DMS114 treated with DMSO at 0.1 percent for 48 hours (cell line): ENCODE results near the gene CA10.
A peak's percentile ranks its signal among the peaks of the same experiment; 100 is the strongest.

Experiments
- DNase-seq: peaks from one replicate; lab custom pipeline; 2025; ENCODE audit not compliant: unreplicated experiment; lab: John Stamatoyannopoulos, UW

CA10 gene

GRCh38 chr17:51770027-51770759, 388.3 kb downstream of the CA10 start:
- no peak for DNase-seq

GRCh38 chr17:51769231-51769630, 389.3 kb downstream of the CA10 start:
- no peak for DNase-seq

DNA sequence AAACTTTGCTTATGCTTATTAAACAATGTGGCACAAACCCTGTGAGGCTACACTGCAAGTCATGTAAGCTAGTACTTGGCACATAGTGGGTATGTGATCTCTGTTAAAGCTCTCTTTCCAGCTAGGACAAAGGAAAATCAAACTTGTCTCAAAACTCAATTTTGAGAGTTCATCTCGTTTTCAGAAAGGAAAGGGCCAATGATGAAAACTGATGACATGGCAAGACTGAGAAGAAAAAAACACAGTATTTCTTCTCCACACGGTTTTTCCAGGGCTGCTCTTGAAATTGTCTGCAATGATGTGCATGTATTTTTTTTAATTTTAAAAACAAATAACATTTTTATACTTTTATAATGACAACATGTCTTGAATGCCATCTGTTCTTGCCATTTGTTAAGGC, 389.8 kb downstream of the CA10 start:
- no peak for DNase-seq

- no peak for DNase-seq
Measured at GRCh38 chr17:51767287-51767686, 391.2 kb downstream of the CA10 start.

GRCh38 chr17:51765282-51766135, 393.0 kb downstream of the CA10 start:
- DNase-seq = no peak

DNA sequence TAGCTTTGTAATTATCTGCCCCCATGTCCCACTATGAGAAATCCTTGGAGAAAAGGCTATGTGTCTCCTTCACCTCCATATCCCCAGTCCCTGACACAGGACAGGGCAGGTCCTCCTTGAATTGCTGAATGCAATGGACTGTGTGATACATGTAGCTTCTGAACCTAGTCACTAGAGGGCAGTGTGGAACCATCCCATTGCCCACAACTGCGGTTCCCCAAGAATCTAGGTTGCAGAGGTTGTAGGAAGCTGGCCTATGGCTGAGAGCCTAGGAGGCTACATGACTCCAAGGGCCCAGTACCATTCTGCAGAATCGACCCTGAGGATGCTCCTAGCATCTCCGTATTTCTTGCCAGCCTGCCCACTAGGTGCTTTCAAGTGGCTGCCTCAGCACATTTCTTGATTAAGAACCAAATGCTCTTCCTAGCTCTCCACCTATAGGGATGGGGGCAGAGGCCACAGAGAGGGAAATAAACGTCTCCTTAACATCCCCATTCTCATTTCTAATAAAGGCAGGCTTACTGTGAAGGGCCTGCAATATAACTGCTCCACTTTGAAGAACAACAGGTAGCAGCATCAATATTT, 394.0 kb downstream of the CA10 start:
- DNase-seq = peak; percentile 71

DNA sequence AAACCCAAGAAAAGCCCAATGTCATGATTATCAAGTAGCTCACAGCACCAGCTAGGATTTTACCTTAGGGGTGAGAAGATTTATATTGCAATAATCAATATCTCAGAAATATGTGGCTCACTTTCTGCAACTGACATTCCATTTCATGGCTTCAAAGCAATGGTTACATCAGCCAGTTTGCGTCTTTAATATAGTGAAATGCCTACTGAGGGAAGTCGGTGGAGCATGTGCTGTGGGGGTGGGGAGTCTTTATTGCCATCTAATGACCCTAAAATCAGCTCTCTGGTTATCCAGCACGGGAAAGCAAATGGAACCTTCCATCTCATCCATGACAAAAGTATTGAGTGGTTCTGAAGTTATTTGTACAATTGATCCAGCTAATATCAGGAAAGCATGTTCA, 395.5 kb downstream of the CA10 start:
- DNase-seq = no peak

GRCh38 chr17:51761105-51761504, 397.4 kb downstream of the CA10 start:
- DNase-seq = no peak

GRCh38 chr17:51759260-51759659, 399.3 kb downstream of the CA10 start:
- DNase-seq = no peak

- no peak for DNase-seq
Measured at GRCh38 chr17:51751072-51751471, 407.4 kb downstream of the CA10 start.

DNA sequence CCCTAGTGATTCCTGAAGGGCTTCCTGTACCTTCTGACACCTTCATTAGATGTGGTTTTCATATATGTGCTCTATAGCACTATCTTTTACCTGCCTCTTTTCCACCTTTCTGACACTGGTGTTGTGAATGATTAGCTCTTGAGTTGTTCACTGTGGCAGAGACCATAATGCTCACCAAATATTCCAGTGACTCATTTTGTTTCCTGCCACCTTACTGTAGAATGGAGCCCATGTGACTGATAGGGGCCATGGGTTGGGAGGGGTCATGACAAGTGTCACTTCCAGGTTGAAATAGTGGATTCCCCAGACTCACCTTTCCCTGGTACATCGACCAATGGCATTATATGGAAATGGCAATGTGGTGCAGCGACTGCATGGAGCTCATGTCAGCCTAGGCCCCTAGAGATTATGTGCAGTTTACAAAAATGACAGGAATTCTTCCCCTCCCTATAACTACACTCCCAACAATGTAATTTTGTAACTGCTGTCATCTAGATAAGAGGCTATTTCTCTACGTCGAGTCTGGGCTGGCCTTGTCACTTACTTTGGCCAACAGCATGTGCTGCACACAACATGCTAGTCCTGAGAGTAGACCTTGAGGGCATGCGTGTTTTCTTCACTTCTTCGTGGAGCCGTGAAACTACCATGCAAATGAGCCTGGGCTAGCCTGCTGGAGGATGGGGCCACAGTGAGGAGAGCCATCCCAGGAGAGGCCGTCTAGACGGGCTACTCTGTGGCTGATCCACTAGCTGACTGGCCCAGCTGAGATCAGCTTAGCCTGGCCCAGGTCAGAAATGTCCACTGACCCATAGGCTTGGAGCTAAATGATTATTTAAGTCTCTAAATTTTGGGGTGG, 409.5 kb downstream of the CA10 start:
- no peak for DNase-seq

DNA sequence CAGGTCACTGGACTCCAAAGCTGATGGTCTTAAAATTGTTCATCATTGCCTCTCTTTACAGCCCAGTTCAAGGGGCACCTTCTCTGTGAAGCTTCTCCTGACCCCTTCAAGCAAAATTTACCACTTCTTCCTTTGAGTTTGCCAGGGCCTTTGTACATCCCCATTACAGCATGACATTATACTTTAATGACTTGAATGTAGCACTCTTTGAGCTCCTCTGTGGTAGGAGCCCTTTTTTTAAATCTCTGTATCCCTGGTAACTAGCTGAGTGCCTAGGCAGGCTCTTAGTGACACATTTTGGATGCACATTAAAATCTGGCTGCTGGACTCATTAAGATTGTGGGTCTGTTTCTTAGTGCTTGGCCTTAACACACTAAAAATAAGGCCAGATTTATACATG, 412.1 kb downstream of the CA10 start:
- DNase-seq = no peak

GRCh38 chr17:51745993-51746392, 412.5 kb downstream of the CA10 start:
- DNase-seq = no peak

GRCh38 chr17:51743477-51743876, 415.0 kb downstream of the CA10 start:
- no peak for DNase-seq

DNA sequence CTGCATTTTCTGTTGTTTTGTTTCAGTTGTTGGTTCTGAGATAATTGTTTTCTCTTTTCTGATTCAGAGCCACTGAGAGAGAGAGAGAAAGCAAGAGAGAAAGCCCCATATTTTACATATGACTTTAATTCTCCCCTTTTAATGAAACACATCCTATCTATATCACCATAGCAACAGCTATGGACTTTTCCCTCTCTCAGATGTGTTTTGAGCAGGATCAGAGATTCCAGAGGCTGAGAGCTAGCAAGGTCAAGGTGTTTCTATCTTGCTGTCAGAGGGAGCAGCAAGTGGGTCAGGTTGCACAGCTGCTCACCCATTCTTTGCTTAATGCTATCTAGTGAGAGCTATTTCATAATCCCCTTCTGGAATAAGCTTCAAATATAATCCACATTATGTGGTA, 415.9 kb downstream of the CA10 start:
- DNase-seq = no peak

DNA sequence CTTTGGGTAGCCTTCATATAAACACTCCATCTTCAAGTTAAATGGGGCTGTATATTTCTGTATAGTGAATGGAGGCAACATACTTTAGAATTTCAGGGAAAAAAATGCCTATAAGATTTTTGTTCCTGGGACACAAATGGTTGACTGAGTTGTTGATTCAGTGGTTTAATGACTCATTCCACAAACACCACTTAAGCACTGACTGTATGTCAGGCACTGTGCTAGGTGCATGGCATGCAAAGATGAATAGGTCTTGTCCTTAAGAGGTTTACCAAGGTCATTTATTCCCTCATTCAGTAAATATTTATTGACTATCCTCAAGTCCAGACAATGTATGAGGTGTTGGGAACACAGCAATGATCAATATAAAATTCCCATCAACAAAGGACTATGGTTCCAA, 417.1 kb downstream of the CA10 start:
- no peak for DNase-seq

GRCh38 chr17:51740531-51740930, 418.0 kb downstream of the CA10 start:
- DNase-seq = no peak

GRCh38 chr17:51739245-51739886, 419.1 kb downstream of the CA10 start:
- DNase-seq = no peak

GRCh38 chr17:51736356-51736755, 422.2 kb downstream of the CA10 start:
- no peak for DNase-seq

- DNase-seq = no peak
Measured at GRCh38 chr17:51734976-51735375, 423.5 kb downstream of the CA10 start.

DNA sequence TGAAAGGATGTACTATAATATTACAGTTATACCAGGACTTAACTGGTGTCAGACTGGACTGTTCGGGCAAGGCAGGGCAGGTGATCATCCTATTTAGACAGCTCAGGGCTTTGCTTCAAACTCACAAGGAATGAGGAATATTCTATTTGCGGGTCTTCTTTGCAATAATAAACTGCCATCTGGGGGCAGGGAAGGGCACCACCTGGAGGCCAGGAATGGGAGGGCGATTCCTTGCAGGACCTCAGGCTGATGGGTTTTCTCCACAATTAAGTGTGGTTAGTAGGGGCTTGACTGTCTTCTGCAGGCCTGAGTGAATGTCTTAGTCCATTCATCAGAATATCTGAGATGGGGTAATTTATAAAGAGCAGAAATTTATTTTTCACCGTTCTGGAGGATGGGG, 424.1 kb downstream of the CA10 start:
- no peak for DNase-seq
